Astrocyte (in vitro differentiated cells and primary cell): ENCODE results near the gene TRPC4AP. TPM values are rescaled to one million over a fixed set of nuclear protein-coding genes. Genes with fewer than 3 reads are reported as not detected.

Experiments used
- DNase-seq: peaks from one replicate; pipeline ENCODE4 v3.0.0-alpha.2; 2010; ENCODE audit warnings: low read depth
- FAIRE-seq: peaks from 2 replicates; lab custom pipeline; 2011; peaks lifted over from hg19 to GRCh38; lab: Jason Lieb, UNC
- H2AFZ ChIP-seq: 2 replicates; pipeline ENCODE4 v1.6.0; 2012; ENCODE audit warnings: low read depth, low read length, inconsistent platforms
- H3K27ac ChIP-seq: 2 replicates; pipeline ENCODE4 v1.5.1; 2011; ENCODE audit warnings: low read depth, low read length, inconsistent platforms
- H3K27me3 ChIP-seq: 2 replicates; pipeline ENCODE4 v1.6.0; 2011; ENCODE audit warnings: low read length, inconsistent platforms; ENCODE audit not compliant: insufficient read depth
- H3K36me3 ChIP-seq: 2 replicates; pipeline ENCODE4 v1.5.1; 2011; ENCODE audit warnings: low read length, inconsistent platforms; ENCODE audit not compliant: insufficient read depth
- H3K4me1 ChIP-seq: 2 replicates; pipeline ENCODE4 v1.5.1; 2011; ENCODE audit warnings: low read length, inconsistent platforms; ENCODE audit not compliant: insufficient read depth
- H3K4me2 ChIP-seq: 2 replicates; pipeline ENCODE4 v1.6.0; 2012; ENCODE audit warnings: low read length, inconsistent platforms
- H3K4me3 ChIP-seq: 2 replicates; pipeline ENCODE4 v1.5.1; 2011; ENCODE audit warnings: low read depth, mild to moderate bottlenecking, low read length, inconsistent platforms; ENCODE audit not compliant: insufficient read depth
- H3K79me2 ChIP-seq: 2 replicates; pipeline ENCODE4 v1.6.0; 2012; ENCODE audit warnings: mild to moderate bottlenecking, low read length, inconsistent platforms; ENCODE audit not compliant: insufficient read depth
- H3K9ac ChIP-seq: 2 replicates; pipeline ENCODE4 v1.6.0; 2012; ENCODE audit warnings: mild to moderate bottlenecking, low read length, inconsistent platforms
- H3K9me3 ChIP-seq: 2 replicates; pipeline ENCODE4 v1.5.1; 2012; ENCODE audit warnings: low read depth, mild to moderate bottlenecking, low read length, inconsistent platforms; ENCODE audit not compliant: insufficient read depth
- H4K20me1 ChIP-seq: 2 replicates; pipeline ENCODE4 v1.6.0; 2012; ENCODE audit warnings: low read length, inconsistent platforms; ENCODE audit not compliant: insufficient read depth
- H3K27ac Mint-ChIP-seq: one replicate; pipeline ENCODE4 v1.8.0; 2021; ENCODE audit warnings: mild to moderate bottlenecking, mixed read lengths; ENCODE audit not compliant: unreplicated experiment
- H3K27me3 Mint-ChIP-seq: one replicate; pipeline ENCODE4 v1.8.0; 2021; ENCODE audit warnings: low read depth, mixed read lengths; ENCODE audit not compliant: unreplicated experiment
- H3K36me3 Mint-ChIP-seq: one replicate; pipeline ENCODE4 v1.8.0; 2021; ENCODE audit warnings: low read depth, mixed read lengths; ENCODE audit not compliant: unreplicated experiment
- H3K4me1 Mint-ChIP-seq: one replicate; pipeline ENCODE4 v1.8.0; 2021; ENCODE audit warnings: low read depth, mixed read lengths; ENCODE audit not compliant: unreplicated experiment
- H3K4me3 Mint-ChIP-seq: one replicate; pipeline ENCODE4 v1.8.0; 2021; ENCODE audit warnings: mild to moderate bottlenecking, moderate library complexity, mixed read lengths; ENCODE audit not compliant: unreplicated experiment
- H3K9me3 Mint-ChIP-seq: one replicate; pipeline ENCODE4 v1.8.0; 2021; ENCODE audit warnings: mild to moderate bottlenecking, mixed read lengths; ENCODE audit not compliant: unreplicated experiment
- EZH2 ChIP-seq: IDR thresholded peaks from 2 replicates; pipeline ENCODE4 v1.6.1; 2012; ENCODE audit warnings: mild to moderate bottlenecking, low read length, inconsistent platforms; ENCODE audit not compliant: insufficient read depth
- total RNA-seq: library from RNA; stranded (reverse); gene quantifications from 2 replicates; pipeline ENCODE4 v1.2.1, GENCODE V29; 2021
- TF ChIP-seq, protein P1 (sequence below): IDR thresholded peaks from 2 replicates; pipeline ENCODE4 v1.5.1; 2011; ENCODE audit warnings: low read depth, mild to moderate bottlenecking, inconsistent platforms, low read length, moderate library complexity; ENCODE audit not compliant: insufficient read depth

The TRPC4AP gene
- total RNA-seq, 1 donor from 2014 or later = 92.6 TPM

GRCh38 chr20:34965051-34965450 is 127.6 kb downstream of the TRPC4AP start:
- Histone ChIP-seq H3K27me3 (no peaks in the 10 kb centered on the region), H3K9ac (no peak overlapping the region), H2AFZ (no peak overlapping the region), H4K20me1 (no peaks in the 10 kb centered on the region), H3K9me3 (no peaks in the 10 kb centered on the region), H3K36me3 (no peaks in the 10 kb centered on the region), H3K79me2 (no peaks in the 10 kb centered on the region), H3K4me3 (no peak overlapping the region), H3K27ac (no peak overlapping the region), H3K4me2 (no peak overlapping the region), H3K4me1 (no peaks in the 10 kb centered on the region)
- Mint-ChIP-seq H3K4me1 (no peaks in the 10 kb centered on the region), H3K27ac (no peak overlapping the region), H3K4me3 (no peak overlapping the region), H3K36me3 (no peaks in the 10 kb centered on the region), H3K9me3 (peaks cover 1% of the 10 kb centered on the region), H3K27me3 (peaks cover 14% of the 10 kb centered on the region)
- TF ChIP-seq, protein P1, sequence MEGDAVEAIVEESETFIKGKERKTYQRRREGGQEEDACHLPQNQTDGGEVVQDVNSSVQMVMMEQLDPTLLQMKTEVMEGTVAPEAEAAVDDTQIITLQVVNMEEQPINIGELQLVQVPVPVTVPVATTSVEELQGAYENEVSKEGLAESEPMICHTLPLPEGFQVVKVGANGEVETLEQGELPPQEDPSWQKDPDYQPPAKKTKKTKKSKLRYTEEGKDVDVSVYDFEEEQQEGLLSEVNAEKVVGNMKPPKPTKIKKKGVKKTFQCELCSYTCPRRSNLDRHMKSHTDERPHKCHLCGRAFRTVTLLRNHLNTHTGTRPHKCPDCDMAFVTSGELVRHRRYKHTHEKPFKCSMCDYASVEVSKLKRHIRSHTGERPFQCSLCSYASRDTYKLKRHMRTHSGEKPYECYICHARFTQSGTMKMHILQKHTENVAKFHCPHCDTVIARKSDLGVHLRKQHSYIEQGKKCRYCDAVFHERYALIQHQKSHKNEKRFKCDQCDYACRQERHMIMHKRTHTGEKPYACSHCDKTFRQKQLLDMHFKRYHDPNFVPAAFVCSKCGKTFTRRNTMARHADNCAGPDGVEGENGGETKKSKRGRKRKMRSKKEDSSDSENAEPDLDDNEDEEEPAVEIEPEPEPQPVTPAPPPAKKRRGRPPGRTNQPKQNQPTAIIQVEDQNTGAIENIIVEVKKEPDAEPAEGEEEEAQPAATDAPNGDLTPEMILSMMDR = no peak
- TF ChIP-seq EZH2 = no peak
- no peak for FAIRE-seq
- no peak for DNase-seq

- H3K9me3 Mint-ChIP-seq = peaks cover 1% of the 10 kb centered on the region
- Histone ChIP-seq H3K27me3 (no peaks in the 10 kb centered on the region), H3K4me2 (no peak overlapping the region), H3K79me2 (no peaks in the 10 kb centered on the region), H3K36me3 (no peaks in the 10 kb centered on the region), H3K4me3 (no peak overlapping the region), H3K27ac (no peak overlapping the region), H4K20me1 (no peaks in the 10 kb centered on the region), H3K4me1 (no peaks in the 10 kb centered on the region), H2AFZ (no peak overlapping the region), H3K9ac (no peak overlapping the region), H3K9me3 (no peaks in the 10 kb centered on the region)
- H3K4me1 Mint-ChIP-seq = no peaks in the 10 kb centered on the region
- peaks cover 2% of the 10 kb centered on the region for H3K36me3 Mint-ChIP-seq
- no peak overlapping the region for H3K4me3 Mint-ChIP-seq
- TF ChIP-seq, protein P1 = no peak
- no peak for TF ChIP-seq EZH2
- FAIRE-seq (no peak), DNase-seq (no peak)
- peaks cover 14% of the 10 kb centered on the region for H3K27me3 Mint-ChIP-seq
- peak overlapping the region; percentile 43 for H3K27ac Mint-ChIP-seq
Observed at GRCh38 chr20:34964486-34964885, 128.1 kb downstream of the TRPC4AP start.

- Histone ChIP-seq H3K9ac (no peak overlapping the region), H2AFZ (no peak overlapping the region), H3K79me2 (peaks cover 11% of the 10 kb centered on the region), H3K4me3 (no peak overlapping the region), H3K4me1 (peaks cover 17% of the 10 kb centered on the region), H3K27me3 (no peaks in the 10 kb centered on the region), H4K20me1 (no peaks in the 10 kb centered on the region), H3K9me3 (no peaks in the 10 kb centered on the region), H3K27ac (no peak overlapping the region), H3K36me3 (no peaks in the 10 kb centered on the region), H3K4me2 (no peak overlapping the region)
- peaks cover 16% of the 10 kb centered on the region for H3K9me3 Mint-ChIP-seq
- no peak for FAIRE-seq
- DNase-seq = no peak
- no peak overlapping the region for H3K4me3 Mint-ChIP-seq
- TF ChIP-seq EZH2 = no peak
- TF ChIP-seq, protein P1 = no peak
- H3K27ac Mint-ChIP-seq = no peak overlapping the region
- H3K27me3 Mint-ChIP-seq = peaks cover 7% of the 10 kb centered on the region
- H3K4me1 Mint-ChIP-seq = peaks cover 15% of the 10 kb centered on the region
- H3K36me3 Mint-ChIP-seq = peaks cover 9% of the 10 kb centered on the region
Observed at GRCh38 chr20:34956751-34957472, 135.7 kb downstream of the TRPC4AP start.
